Left ventricle myocardium inferior (tissue), 1 donor: Measurements from ENCODE around the gene ITGA1. TPM values are rescaled to one million over a fixed set of nuclear protein-coding genes. Genes with fewer than 3 reads are reported as not detected.

Experiments used
- DNase-seq: peaks from one replicate; pipeline ENCODE4 v3.0.0-alpha.2; 2020
- H3K27ac ChIP-seq: fragments of 200-600 bp; replicated peaks from 2 replicates; pipeline ENCODE4 v1.8.0; 2021
- H3K27me3 ChIP-seq: fragments of 200-600 bp; 2 replicates; pipeline ENCODE4 v1.8.0; 2021; ENCODE audit warnings: low read depth
- H3K36me3 ChIP-seq: fragments of 200-600 bp; 2 replicates; pipeline ENCODE4 v1.8.0; 2021
- H3K4me1 ChIP-seq: fragments of 200-600 bp; 2 replicates; pipeline ENCODE4 v1.8.0; 2021
- H3K4me3 ChIP-seq: fragments of 200-600 bp; 2 replicates; pipeline ENCODE4 v1.8.0; 2021; ENCODE audit warnings: mild to moderate bottlenecking, moderate library complexity
- H3K9me3 ChIP-seq: fragments of 200-600 bp; replicated peaks from 2 replicates; pipeline ENCODE4 v1.8.0; 2021
- CTCF ChIP-seq: fragments of 200-600 bp; IDR thresholded peaks from 2 replicates; pipeline ENCODE4 v1.8.0; 2021; ENCODE audit warnings: antibody characterized with exemption, mild to moderate bottlenecking, borderline replicate concordance
- intact Hi-C: fragments of 100-400 bp; cut with micrococcal nuclease; formaldehyde crosslinking; loops from one replicate; pipeline ENCODE4 v1.11.0; 2022
- long read RNA-seq: library from polyadenylated mRNA; unstranded; transcript quantifications from one replicate; pipeline ENCODE4 v2.0.0, GENCODE V29; 2021
- total RNA-seq: library from RNA; stranded (reverse); fragmentation: NEBNext Ultra II Directional; extraction: Animal tissue kit (Norgen Biotek cat#: 25700); gene quantifications from one replicate; pipeline ENCODE4 v1.2.1, GENCODE V29; 2021
- donor health status: DM: no; HTN: yes; CAD: no; lungs with severe emphysema.

The ITGA1 gene
- 28.4 TPM for total RNA-seq
- long read RNA-seq, full-length matches to known transcripts = 10 of 17 reads
- long read RNA-seq, partial matches to known transcripts = 4 of 17 reads
- long read RNA-seq, other reads (novel, unspliced or antisense) = 3 of 17 reads

GRCh38 chr5:52787600-52788504, at the start of gene ITGA1, which contains the start of gene PELO:
Gene ITGA1 (plus strand): TSS chr5:52787916. CDS start chr5:52788354, 438 bp downstream.
Gene PELO (plus strand): TSS chr5:52787916. CDS start chr5:52800395, 12,479 bp downstream.
- Histone ChIP-seq H3K36me3 (no peaks in the 10 kb centered on the region), H3K27ac (peak within 1 kb of the TSS; percentile 91), H3K4me1 (peaks cover 51% of the 10 kb centered on the region), H3K27me3 (no peaks in the 10 kb centered on the region), H3K4me3 (peak within 1 kb of the TSS; percentile 75), H3K9me3 (no peaks in the 10 kb centered on the region)
- TF ChIP-seq CTCF = peak; percentile 63
- peak; percentile 67 for DNase-seq
- intact Hi-C loops = loop anchor here (5.0 to 10.0 kb wide), 2 partner anchors 83 to 129 kb away; no protein-coding TSS in a partner anchor

GRCh38 chr5:52738095-52738506, 49.6 kb upstream of the ITGA1 start:
- intact Hi-C loops = no loop called here
- Histone ChIP-seq H3K4me3 (no peak overlapping the region), H3K9me3 (peaks cover 5% of the 10 kb centered on the region), H3K4me1 (peaks cover 6% of the 10 kb centered on the region), H3K27ac (no peak overlapping the region), H3K27me3 (no peaks in the 10 kb centered on the region), H3K36me3 (no peaks in the 10 kb centered on the region)
- no peak for TF ChIP-seq CTCF
- DNase-seq = no peak

- peaks cover 5% of the 10 kb centered on the region for H3K9me3 ChIP-seq
- H3K4me1 ChIP-seq = peaks cover 25% of the 10 kb centered on the region
- no peak for DNase-seq
- no peaks in the 10 kb centered on the region for H3K36me3 ChIP-seq
- TF ChIP-seq CTCF = no peak
- no peak overlapping the region for H3K27ac ChIP-seq
- H3K4me3 ChIP-seq = no peak overlapping the region
- no peaks in the 10 kb centered on the region for H3K27me3 ChIP-seq
- intact Hi-C loops = no loop called here
Measured at GRCh38 chr5:52740007-52740406, 47.7 kb upstream of the ITGA1 start.

GRCh38 chr5:52743012-52743411, 44.7 kb upstream of the ITGA1 start:
- no peak for TF ChIP-seq CTCF
- H3K36me3 ChIP-seq = no peaks in the 10 kb centered on the region
- H3K27me3 ChIP-seq = no peaks in the 10 kb centered on the region
- H3K27ac ChIP-seq = peak overlapping the region; percentile 58
- no peaks in the 10 kb centered on the region for H3K9me3 ChIP-seq
- peaks cover 27% of the 10 kb centered on the region for H3K4me1 ChIP-seq
- intact Hi-C loops = no loop called here
- H3K4me3 ChIP-seq = no peak overlapping the region
- no peak for DNase-seq

GRCh38 chr5:52743529-52743928, 44.2 kb upstream of the ITGA1 start:
- Histone ChIP-seq H3K36me3 (no peaks in the 10 kb centered on the region), H3K27ac (peak overlapping the region; percentile 58), H3K27me3 (no peaks in the 10 kb centered on the region), H3K9me3 (no peaks in the 10 kb centered on the region), H3K4me1 (peaks cover 27% of the 10 kb centered on the region), H3K4me3 (no peak overlapping the region)
- intact Hi-C loops = no loop called here
- no peak for TF ChIP-seq CTCF
- DNase-seq = no peak
